Muscle of leg (tissue), 11 donors: ENCODE data around the gene ZNF236. TPM values are rescaled to one million over a fixed set of nuclear protein-coding genes. Genes with fewer than 3 reads are reported as not detected.
"Not testable (repeated sequence)": the region's sequence is repeated elsewhere in the genome, so short reads cannot be mapped to it uniquely, and the experiment has no call there.

ENCODE experiments used
- DNase-seq: peaks from one replicate; pipeline ENCODE4 v3.0.0; 2013
- H3K27ac ChIP-seq: one replicate; pipeline ENCODE4 v1.5.1; 2013; ENCODE audit warnings: mild to moderate bottlenecking, low read length, control low read depth
- H3K27me3 ChIP-seq: one replicate; pipeline ENCODE4 v1.6.1; 2013; ENCODE audit warnings: low read length; ENCODE audit not compliant: control insufficient read depth, insufficient read depth
- H3K36me3 ChIP-seq: one replicate; pipeline ENCODE4 v1.6.1; 2013; ENCODE audit warnings: low read length; ENCODE audit not compliant: control insufficient read depth, insufficient read depth
- H3K4me1 ChIP-seq: one replicate; pipeline ENCODE4 v1.6.1; 2013; ENCODE audit warnings: low read length; ENCODE audit not compliant: control insufficient read depth, insufficient read depth
- H3K4me3 ChIP-seq: one replicate; pipeline ENCODE4 v1.5.1; 2013; ENCODE audit warnings: low read length, control low read depth
- H3K9me3 ChIP-seq: replicated peaks from 2 replicates; pipeline ENCODE4 v1.6.1; 2013; ENCODE audit warnings: low read depth, low read length; ENCODE audit not compliant: control insufficient read depth
- WGBS: methylation state at CpG from one replicate; pipeline ENCODE4 v1.1.5; 2013; ENCODE audit warnings: missing lambda C conversion rate; ENCODE audit not compliant: insufficient coverage; 5-methylcytosine and 5-hydroxymethylcytosine counted together
- polyA plus RNA-seq, 8 donors: library from polyadenylated mRNA; unstranded; fragments of 120-200 nt; gene quantifications; one replicate each; pipeline versions ENCODE4 v1.2.1 to v1.2.3, GENCODE V29; 2013; ENCODE audit warnings: inconsistent platforms in 1 of 8, low replicate concordance in 1 of 8; ENCODE audit not compliant: insufficient read length in 8 of 8, insufficient read depth in 1 of 8
- total RNA-seq: library from RNA; stranded (reverse); fragments of 120-200 nt; gene quantifications from one replicate; pipeline ENCODE4 v1.2.4, GENCODE V29; 2013

ZNF236 gene
- total and polyA plus RNA-seq, 9 donors, result 5.5 to 13.3 (median 6.1) TPM

- Histone ChIP-seq H3K9me3 (no peaks in the 10 kb centered on the region), H3K27ac (no peak overlapping the region), H3K4me3 (no peak overlapping the region), H3K4me1 (peaks cover 27% of the 10 kb centered on the region), H3K36me3 (no peaks in the 10 kb centered on the region), H3K27me3 (no peaks in the 10 kb centered on the region)
- DNase-seq, result no peak
- 91% methylated on average over 35 of the region's 40 CpGs for WGBS
These were observed 162.1 kb downstream of the ZNF236 start for GRCh38 chr18:76984193-76985155.

- no peaks in the 10 kb centered on the region for H3K36me3 ChIP-seq
- no peak overlapping the region for H3K27ac ChIP-seq
- no peaks in the 10 kb centered on the region for H3K9me3 ChIP-seq
- no peak for DNase-seq
- WGBS, result 91% methylated on average over 25 of the region's 27 CpGs
- no peaks in the 10 kb centered on the region for H3K27me3 ChIP-seq
- H3K4me3 ChIP-seq, result no peak overlapping the region
- H3K4me1 ChIP-seq, result peaks cover 19% of the 10 kb centered on the region
These were observed 163.0 kb downstream of the ZNF236 start for GRCh38 chr18:76985156-76985950.

- no peak overlapping the region for H3K27ac ChIP-seq
- H3K4me3 ChIP-seq, result no peak overlapping the region
- WGBS, result 89% methylated on average over 8 of the region's 9 CpGs
- no peak for DNase-seq
- H3K4me1 ChIP-seq, result peaks cover 14% of the 10 kb centered on the region
- H3K27me3 ChIP-seq, result no peaks in the 10 kb centered on the region
- no peaks in the 10 kb centered on the region for H3K36me3 ChIP-seq
- H3K9me3 ChIP-seq, result no peaks in the 10 kb centered on the region
These were observed 163.5 kb downstream of the ZNF236 start for GRCh38 chr18:76985951-76986236.

- 68% methylated on average over 7 of the region's 7 CpGs for WGBS
These were observed 164.0 kb downstream of the ZNF236 start for GRCh38 chr18:76986406-76986805.

GRCh38 chr18:76988031-76988826, 165.9 kb downstream of the ZNF236 start:
- Histone ChIP-seq H3K27ac (peak overlapping the region; percentile 52), H3K4me3 (no peak overlapping the region), H3K27me3 (no peaks in the 10 kb centered on the region), H3K4me1 (peaks cover 6% of the 10 kb centered on the region), H3K9me3 (no peaks in the 10 kb centered on the region), H3K36me3 (no peaks in the 10 kb centered on the region)
- WGBS, result 54% methylated on average over 25 of the region's 27 CpGs
- peak; percentile 83 for DNase-seq

More at GRCh38 chr18:76986406-76986805, 164.0 kb downstream of the ZNF236 start:
- no peak for DNase-seq
- H3K9me3 ChIP-seq, result no peaks in the 10 kb centered on the region
- no peaks in the 10 kb centered on the region for H3K27me3 ChIP-seq
- peaks cover 14% of the 10 kb centered on the region for H3K4me1 ChIP-seq
- H3K36me3 ChIP-seq, result no peaks in the 10 kb centered on the region
- H3K27ac ChIP-seq, result no peak overlapping the region
- H3K4me3 ChIP-seq, result no peak overlapping the region

GRCh38 chr18:76988827-76989646, 166.7 kb downstream of the ZNF236 start:
- no peak overlapping the region for H3K4me3 ChIP-seq
- H3K36me3 ChIP-seq, result no peaks in the 10 kb centered on the region
- H3K4me1 ChIP-seq, result no peaks in the 10 kb centered on the region
- no peak for DNase-seq
- no peaks in the 10 kb centered on the region for H3K9me3 ChIP-seq
- H3K27me3 ChIP-seq, result no peaks in the 10 kb centered on the region
- WGBS, result 92% methylated on average over 21 of the region's 29 CpGs
- no peak overlapping the region for H3K27ac ChIP-seq

GRCh38 chr18:76989647-76990190, 167.4 kb downstream of the ZNF236 start:
- no peaks in the 10 kb centered on the region for H3K4me1 ChIP-seq
- no peak overlapping the region for H3K4me3 ChIP-seq
- no peaks in the 10 kb centered on the region for H3K36me3 ChIP-seq
- no peaks in the 10 kb centered on the region for H3K9me3 ChIP-seq
- H3K27ac ChIP-seq, result no peak overlapping the region
- WGBS, result 90% methylated on average over 27 of the region's 28 CpGs
- no peaks in the 10 kb centered on the region for H3K27me3 ChIP-seq
- no peak for DNase-seq

- not testable (repeated sequence) for H3K27ac ChIP-seq
These were observed 168.1 kb downstream of the ZNF236 start for GRCh38 chr18:76990343-76991020.

More at GRCh38 chr18:76990343-76991020, 168.1 kb downstream of the ZNF236 start:
- H3K9me3 ChIP-seq, DNase-seq, H3K4me3 ChIP-seq, H3K36me3 ChIP-seq, H3K27me3 ChIP-seq, H3K4me1 ChIP-seq: not testable (repeated sequence)
- WGBS, result 73% methylated on average over 8 of the region's 8 CpGs
